ENCODE results near the gene CER1.

The CER1 gene

DNA sequence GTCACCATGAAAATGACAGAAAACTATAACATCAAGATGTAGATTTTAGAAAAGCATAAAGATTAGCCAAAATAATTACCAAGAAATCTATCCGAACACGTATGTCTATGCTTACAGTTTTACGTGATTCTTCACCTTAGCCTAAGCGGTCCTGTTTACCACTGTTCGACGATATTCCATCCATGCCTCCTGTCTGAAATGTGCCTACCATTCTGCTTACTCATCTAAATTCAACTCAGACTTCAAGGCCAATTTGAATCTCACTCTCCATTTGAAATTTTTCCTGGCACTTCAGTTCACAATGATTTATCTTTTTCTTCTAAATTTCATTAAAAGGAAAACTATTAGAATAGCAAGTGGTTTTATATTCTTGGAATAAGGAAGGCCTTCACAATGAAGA lies 44.7 kb downstream of the CER1 start:
- H3K27ac ChIP-seq (ENCODE audit: low read depth, low read length), result no peak overlapping the region
- no peak overlapping the region for H3K9ac ChIP-seq (ENCODE audit: low read length)
- no peaks in the 10 kb centered on the region for H3K4me1 ChIP-seq (ENCODE audit: control insufficient read depth, insufficient read depth, low read length)
- H3K36me3 ChIP-seq (ENCODE audit: control insufficient read depth, insufficient read depth, low read length), result no peaks in the 10 kb centered on the region
- H3K4me3 ChIP-seq (ENCODE audit: low read length), result no peak overlapping the region
- no peaks in the 10 kb centered on the region for H3K27me3 ChIP-seq (ENCODE audit: control insufficient read depth, insufficient read depth, low read length)

DNA sequence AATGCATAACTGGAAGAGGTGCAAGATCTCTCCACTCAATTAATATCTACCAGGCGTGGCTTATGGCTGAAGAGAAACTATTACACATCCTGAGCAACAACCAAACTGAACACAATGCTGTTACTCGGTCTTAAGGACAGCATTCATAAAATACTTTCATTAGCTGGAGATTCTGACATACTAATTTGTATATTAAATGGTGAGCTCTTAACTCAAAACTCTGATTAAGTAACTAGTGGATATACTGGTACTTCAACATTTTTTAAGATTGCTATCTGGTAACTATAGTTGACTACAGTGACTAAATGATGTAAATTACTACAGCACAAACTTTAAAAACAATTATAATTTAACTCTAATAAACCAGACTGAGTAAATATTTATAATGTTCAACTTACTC lies 45.1 kb downstream of the CER1 start:
- Histone ChIP-seq H3K27me3 (ENCODE audit: control insufficient read depth, insufficient read depth, low read length) (no peaks in the 10 kb centered on the region), H3K4me1 (ENCODE audit: control insufficient read depth, insufficient read depth, low read length) (no peaks in the 10 kb centered on the region)

GRCh38 chr9:14674630-14675029 lies 47.9 kb downstream of the CER1 start:
- Histone ChIP-seq H3K9ac (ENCODE audit: low read length) (no peak overlapping the region), H3K27ac (ENCODE audit: low read depth, low read length) (no peak overlapping the region), H3K4me1 (ENCODE audit: control insufficient read depth, insufficient read depth, low read length) (no peaks in the 10 kb centered on the region), H3K36me3 (ENCODE audit: control insufficient read depth, insufficient read depth, low read length) (peaks cover 4% of the 10 kb centered on the region), H3K27me3 (ENCODE audit: control insufficient read depth, insufficient read depth, low read length) (no peaks in the 10 kb centered on the region), H3K4me3 (ENCODE audit: low read length) (no peak overlapping the region)

More for the DNA sequence above, 45.1 kb downstream of the CER1 start:
- peaks cover 2% of the 10 kb centered on the region for H3K36me3 ChIP-seq (ENCODE audit: control insufficient read depth, insufficient read depth, low read length)
- no peak overlapping the region for H3K9ac ChIP-seq (ENCODE audit: low read length)
- no peak overlapping the region for H3K4me3 ChIP-seq (ENCODE audit: low read length)
- no peak overlapping the region for H3K27ac ChIP-seq (ENCODE audit: low read depth, low read length)

DNA sequence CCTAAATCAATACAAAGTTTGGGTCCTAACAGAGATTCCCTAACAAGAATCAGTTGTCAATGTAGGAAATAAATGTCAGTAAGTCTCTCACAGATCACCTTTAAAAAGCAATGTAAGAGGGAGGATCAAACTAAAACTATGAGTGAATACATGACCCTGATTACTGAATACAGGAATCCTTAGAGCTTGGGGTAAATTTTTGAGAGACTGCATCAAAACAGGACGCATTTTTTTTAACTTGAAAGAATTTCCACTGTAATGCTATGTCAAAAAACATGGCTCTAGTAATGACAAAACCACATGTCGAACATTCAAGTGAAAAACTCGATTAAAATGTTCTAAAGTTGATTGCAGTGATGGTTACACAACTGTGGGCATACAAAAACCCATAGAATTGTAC lies 51.2 kb downstream of the CER1 start:
- no peaks in the 10 kb centered on the region for H3K27me3 ChIP-seq (ENCODE audit: control insufficient read depth, insufficient read depth, low read length)
- H3K4me1 ChIP-seq (ENCODE audit: control insufficient read depth, insufficient read depth, low read length), result no peaks in the 10 kb centered on the region
- no peak overlapping the region for H3K4me3 ChIP-seq (ENCODE audit: low read length)
- H3K36me3 ChIP-seq (ENCODE audit: control insufficient read depth, insufficient read depth, low read length), result peaks cover 4% of the 10 kb centered on the region
- no peak overlapping the region for H3K27ac ChIP-seq (ENCODE audit: low read depth, low read length)
- H3K9ac ChIP-seq (ENCODE audit: low read length), result no peak overlapping the region

DNA sequence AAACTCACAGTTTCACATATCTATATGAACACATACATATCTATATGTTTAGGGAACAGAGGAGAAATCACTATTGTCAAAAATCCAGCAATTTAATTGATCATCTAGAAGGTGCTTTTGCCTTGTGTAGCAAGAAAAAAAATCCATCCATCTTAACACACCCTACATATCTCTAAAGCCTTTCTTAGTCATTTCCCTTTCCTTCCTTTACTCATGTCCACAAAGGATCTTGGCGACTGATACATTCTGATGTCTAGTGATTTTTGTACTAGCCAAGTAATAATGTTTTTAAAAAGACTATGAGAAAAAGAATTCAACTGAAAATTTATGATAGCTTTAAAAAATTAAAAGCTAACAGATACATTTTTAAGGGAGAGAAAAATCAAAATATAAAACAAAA lies 51.8 kb downstream of the CER1 start:
- H3K4me1 ChIP-seq (ENCODE audit: control insufficient read depth, insufficient read depth, low read length), result no peaks in the 10 kb centered on the region
- H3K9ac ChIP-seq (ENCODE audit: low read length), result no peak overlapping the region
- no peak overlapping the region for H3K4me3 ChIP-seq (ENCODE audit: low read length)
- peaks cover 4% of the 10 kb centered on the region for H3K36me3 ChIP-seq (ENCODE audit: control insufficient read depth, insufficient read depth, low read length)
- no peaks in the 10 kb centered on the region for H3K27me3 ChIP-seq (ENCODE audit: control insufficient read depth, insufficient read depth, low read length)
- no peak overlapping the region for H3K27ac ChIP-seq (ENCODE audit: low read depth, low read length)

All from rectal smooth muscle tissue (tissue), 1 donor.